Muscle of leg (tissue), 11 donors: ENCODE data around the gene UCP3. TPM values are rescaled to one million over a fixed set of nuclear protein-coding genes. Genes with fewer than 3 reads are reported as not detected.

Experiments used
- DNase-seq: peaks from one replicate; pipeline ENCODE4 v3.0.0; 2013
- H3K27ac ChIP-seq: one replicate; pipeline ENCODE4 v1.5.1; 2013; ENCODE audit warnings: mild to moderate bottlenecking, low read length, control low read depth
- H3K27me3 ChIP-seq: one replicate; pipeline ENCODE4 v1.6.1; 2013; ENCODE audit warnings: low read length; ENCODE audit not compliant: control insufficient read depth, insufficient read depth
- H3K36me3 ChIP-seq: one replicate; pipeline ENCODE4 v1.6.1; 2013; ENCODE audit warnings: low read length; ENCODE audit not compliant: control insufficient read depth, insufficient read depth
- H3K4me1 ChIP-seq: one replicate; pipeline ENCODE4 v1.6.1; 2013; ENCODE audit warnings: low read length; ENCODE audit not compliant: control insufficient read depth, insufficient read depth
- H3K4me3 ChIP-seq: one replicate; pipeline ENCODE4 v1.5.1; 2013; ENCODE audit warnings: low read length, control low read depth
- H3K9me3 ChIP-seq: replicated peaks from 2 replicates; pipeline ENCODE4 v1.6.1; 2013; ENCODE audit warnings: low read depth, low read length; ENCODE audit not compliant: control insufficient read depth
- WGBS: methylation state at CpG from one replicate; pipeline ENCODE4 v1.1.5; 2013; ENCODE audit warnings: missing lambda C conversion rate; ENCODE audit not compliant: insufficient coverage; 5-methylcytosine and 5-hydroxymethylcytosine counted together
- polyA plus RNA-seq, 8 donors: library from polyadenylated mRNA; unstranded; fragments of 120-200 nt; gene quantifications; one replicate each; pipeline versions ENCODE4 v1.2.1 to v1.2.3, GENCODE V29; 2013; ENCODE audit warnings: inconsistent platforms in 1 of 8, low replicate concordance in 1 of 8; ENCODE audit not compliant: insufficient read length in 8 of 8, insufficient read depth in 1 of 8
- total RNA-seq: library from RNA; stranded (reverse); fragments of 120-200 nt; gene quantifications from one replicate; pipeline ENCODE4 v1.2.4, GENCODE V29; 2013

UCP3 gene
- total and polyA plus RNA-seq, 9 donors = 1.2 to 7.7 (median 3.3) TPM

DNA sequence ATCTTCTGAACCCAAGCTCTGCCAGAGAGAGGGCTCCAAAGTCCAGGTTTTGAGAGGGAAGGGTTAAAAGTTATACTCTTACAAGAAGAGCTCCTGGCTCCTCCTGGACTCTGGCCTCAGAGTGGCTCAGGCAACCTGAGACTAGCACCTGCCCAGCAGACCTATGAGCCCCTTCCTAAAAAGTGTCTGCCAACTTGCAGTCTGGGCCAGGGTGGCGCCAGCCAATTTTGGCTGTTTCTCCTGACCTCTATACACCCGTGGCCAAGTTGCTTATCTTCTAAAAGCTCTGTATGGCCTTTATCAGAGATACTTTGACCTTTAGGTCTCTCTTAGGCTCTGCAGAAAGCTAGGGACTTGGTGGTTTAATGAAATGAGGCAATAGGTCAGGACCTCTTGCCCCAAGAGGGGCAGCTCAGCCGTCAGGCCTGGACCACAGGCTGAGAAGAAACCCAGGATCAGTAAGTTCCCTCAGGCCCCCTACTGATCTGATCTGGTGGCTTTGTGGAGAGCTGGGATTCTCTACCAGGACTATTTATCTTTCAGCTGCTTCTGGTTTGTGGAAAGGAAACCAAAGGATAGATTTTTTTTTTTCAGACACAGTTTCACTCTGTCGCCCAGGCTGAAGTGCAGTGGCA, 10.3 kb upstream of the UCP3 start:
- Histone ChIP-seq H3K27ac (peak overlapping the region; percentile 50), H3K4me3 (no peak overlapping the region), H3K9me3 (no peaks in the 10 kb centered on the region), H3K36me3 (peaks cover 42% of the 10 kb centered on the region), H3K4me1 (peaks cover 21% of the 10 kb centered on the region), H3K27me3 (no peaks in the 10 kb centered on the region)
- DNase-seq = no peak
- WGBS = 64% methylated on average over 2 of the region's 4 CpGs

DNA sequence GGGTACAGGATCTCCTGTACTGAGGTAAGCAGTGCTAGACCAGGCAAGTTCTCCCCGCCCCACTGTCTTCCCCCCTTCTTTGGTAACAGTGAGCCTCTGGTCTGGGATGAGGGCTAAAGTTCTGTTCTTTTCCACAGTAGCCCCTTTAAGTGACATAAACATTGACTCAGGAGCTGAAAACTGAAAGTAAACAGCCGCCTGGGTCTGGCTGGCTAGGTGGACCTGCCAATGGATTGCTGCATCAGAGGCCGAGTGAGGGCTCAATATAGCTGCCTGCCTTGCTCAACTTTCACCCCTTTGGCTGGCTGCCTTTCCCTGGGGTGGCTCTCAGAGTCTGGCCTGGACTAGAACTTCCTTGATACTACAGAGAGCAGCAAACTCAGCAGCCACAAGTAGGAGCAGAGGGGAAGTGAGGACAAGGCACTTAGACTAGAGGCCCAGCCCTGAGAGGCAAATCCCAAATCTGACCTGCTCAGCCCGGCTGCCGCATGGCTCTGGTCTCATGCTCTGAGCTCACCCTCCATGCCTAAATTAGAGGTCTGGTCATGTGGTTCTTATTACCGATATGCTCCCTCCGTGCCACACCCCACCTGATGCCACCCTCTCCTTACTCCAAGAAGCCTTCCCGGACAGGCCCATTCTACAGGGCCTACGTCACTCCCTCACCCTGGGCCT, 9.6 kb upstream of the UCP3 start:
- Histone ChIP-seq H3K27ac (peak overlapping the region; percentile 50), H3K36me3 (peaks cover 50% of the 10 kb centered on the region), H3K9me3 (no peaks in the 10 kb centered on the region), H3K4me1 (peaks cover 21% of the 10 kb centered on the region), H3K27me3 (no peaks in the 10 kb centered on the region), H3K4me3 (no peak overlapping the region)
- 72% methylated on average over 8 of the region's 9 CpGs for WGBS
- peak; percentile 85 for DNase-seq

DNA sequence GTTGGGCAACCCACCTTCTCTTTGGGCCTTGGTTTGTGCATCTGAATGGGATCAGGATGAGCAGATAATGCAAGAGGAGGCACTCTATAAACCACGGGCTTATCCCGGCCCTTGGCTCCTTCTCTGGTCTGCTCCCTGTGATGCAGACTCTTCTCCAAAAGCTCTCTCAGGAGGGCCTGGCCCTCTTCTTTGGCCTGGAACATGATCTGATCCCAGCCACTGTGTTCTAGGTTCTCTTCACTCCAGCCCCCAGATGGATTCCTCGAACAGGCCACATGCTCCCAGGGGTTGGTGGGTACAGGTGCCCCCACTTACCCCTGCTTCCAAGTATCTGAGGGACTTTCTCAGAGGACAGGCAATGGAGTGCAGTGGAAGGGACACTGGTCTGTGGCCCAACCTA, 8.7 kb upstream of the UCP3 start:
- Histone ChIP-seq H3K9me3 (no peaks in the 10 kb centered on the region), H3K4me3 (no peak overlapping the region), H3K4me1 (peaks cover 21% of the 10 kb centered on the region), H3K36me3 (peaks cover 52% of the 10 kb centered on the region), H3K27me3 (no peaks in the 10 kb centered on the region), H3K27ac (no peak overlapping the region)
- WGBS = 86% methylated on average over 2 of the region's 3 CpGs
- DNase-seq = no peak

DNA sequence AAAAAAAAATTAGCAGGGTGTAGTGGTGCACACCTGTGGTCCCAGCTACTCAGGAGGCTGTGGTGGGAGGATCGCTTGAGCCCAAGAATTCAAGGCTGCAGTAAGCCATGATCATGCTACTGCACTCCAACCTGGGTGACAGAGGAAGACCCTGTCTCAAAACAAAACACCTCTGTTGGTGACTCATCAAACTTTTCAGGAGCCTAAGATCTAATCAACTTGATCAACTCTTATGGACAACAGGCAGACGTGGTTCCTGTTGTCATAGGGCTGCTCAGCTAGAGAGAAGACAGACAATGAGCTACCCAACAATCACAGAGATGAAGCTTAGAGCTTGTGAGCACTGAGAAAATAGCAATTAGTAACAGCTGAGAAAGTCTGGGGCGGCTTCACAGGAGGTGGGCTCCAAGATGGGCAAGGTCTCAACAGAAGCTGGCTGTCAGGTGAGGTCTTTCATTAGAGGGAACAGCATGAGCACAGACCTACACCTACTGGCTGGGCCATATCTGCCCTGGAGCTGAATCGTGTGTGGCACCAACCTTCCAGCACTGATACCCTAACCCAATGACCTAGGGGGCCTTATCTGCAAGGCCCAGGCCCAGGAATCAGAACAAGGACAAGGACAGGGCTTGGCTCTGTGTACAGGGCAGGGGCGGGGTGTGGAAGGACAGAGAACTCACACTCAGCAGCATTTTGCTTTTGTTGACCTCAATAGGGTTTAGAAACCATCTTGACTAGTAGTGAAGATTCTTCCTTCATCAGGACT, 7.2 kb upstream of the UCP3 start:
- no peaks in the 10 kb centered on the region for H3K9me3 ChIP-seq
- 97% methylated on average over 4 of the region's 5 CpGs for WGBS
- H3K27ac ChIP-seq = no peak overlapping the region
- peaks cover 21% of the 10 kb centered on the region for H3K4me1 ChIP-seq
- no peak for DNase-seq
- H3K27me3 ChIP-seq = no peaks in the 10 kb centered on the region
- no peak overlapping the region for H3K4me3 ChIP-seq
- peaks cover 57% of the 10 kb centered on the region for H3K36me3 ChIP-seq

DNA sequence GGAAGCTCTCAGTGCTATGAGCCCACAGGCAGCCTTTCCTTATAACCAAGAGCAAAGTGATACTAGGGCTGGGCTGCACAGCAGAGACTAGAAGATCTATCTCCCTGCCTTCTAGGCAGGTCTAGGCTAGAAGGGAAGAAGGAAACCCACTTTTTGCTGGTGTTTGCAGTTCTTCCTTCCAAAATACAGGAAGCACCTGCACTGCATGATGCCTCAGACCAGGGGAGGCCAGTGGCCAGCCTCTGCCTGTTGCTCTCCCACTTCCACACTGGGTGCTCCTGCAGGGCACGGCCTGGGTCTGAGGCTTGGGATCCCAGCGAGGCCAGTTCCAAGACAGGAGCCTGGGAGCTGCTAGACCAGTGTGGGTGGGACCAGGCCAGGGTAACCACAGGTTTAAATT, 6.0 kb upstream of the UCP3 start:
- H3K4me3 ChIP-seq = no peak overlapping the region
- peak; percentile 48 for DNase-seq
- no CpG with 5 or more reads among the region's 2 CpGs for WGBS
- H3K27me3 ChIP-seq = no peaks in the 10 kb centered on the region
- no peak overlapping the region for H3K27ac ChIP-seq
- H3K9me3 ChIP-seq = no peaks in the 10 kb centered on the region
- peaks cover 19% of the 10 kb centered on the region for H3K4me1 ChIP-seq
- H3K36me3 ChIP-seq = peaks cover 55% of the 10 kb centered on the region

DNA sequence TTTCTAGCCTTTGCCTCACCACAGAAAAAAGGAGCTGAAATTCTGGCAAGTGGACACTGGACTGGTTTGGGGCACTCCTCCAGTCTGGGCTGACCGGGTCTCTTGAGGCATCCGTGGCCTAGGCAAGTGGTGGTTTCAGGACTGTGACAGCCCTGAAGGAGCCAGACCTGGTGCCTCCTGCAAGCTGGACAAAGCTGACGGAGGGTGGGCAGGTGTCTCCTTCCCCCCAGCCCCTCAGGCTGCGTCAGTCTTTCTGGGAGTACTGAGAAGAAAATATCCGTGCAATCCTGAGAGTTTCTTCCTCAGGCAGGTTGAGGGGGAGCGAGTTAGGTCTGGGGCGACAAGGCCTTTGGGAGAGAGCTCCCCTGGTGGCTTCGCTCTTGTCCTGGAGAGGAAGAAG, 4.3 kb upstream of the UCP3 start:
- Histone ChIP-seq H3K4me1 (peaks cover 17% of the 10 kb centered on the region), H3K27ac (no peak overlapping the region), H3K4me3 (no peak overlapping the region), H3K36me3 (peaks cover 55% of the 10 kb centered on the region), H3K9me3 (no peaks in the 10 kb centered on the region), H3K27me3 (no peaks in the 10 kb centered on the region)
- DNase-seq = no peak
- WGBS = 86% methylated on average over 5 of the region's 8 CpGs

DNA sequence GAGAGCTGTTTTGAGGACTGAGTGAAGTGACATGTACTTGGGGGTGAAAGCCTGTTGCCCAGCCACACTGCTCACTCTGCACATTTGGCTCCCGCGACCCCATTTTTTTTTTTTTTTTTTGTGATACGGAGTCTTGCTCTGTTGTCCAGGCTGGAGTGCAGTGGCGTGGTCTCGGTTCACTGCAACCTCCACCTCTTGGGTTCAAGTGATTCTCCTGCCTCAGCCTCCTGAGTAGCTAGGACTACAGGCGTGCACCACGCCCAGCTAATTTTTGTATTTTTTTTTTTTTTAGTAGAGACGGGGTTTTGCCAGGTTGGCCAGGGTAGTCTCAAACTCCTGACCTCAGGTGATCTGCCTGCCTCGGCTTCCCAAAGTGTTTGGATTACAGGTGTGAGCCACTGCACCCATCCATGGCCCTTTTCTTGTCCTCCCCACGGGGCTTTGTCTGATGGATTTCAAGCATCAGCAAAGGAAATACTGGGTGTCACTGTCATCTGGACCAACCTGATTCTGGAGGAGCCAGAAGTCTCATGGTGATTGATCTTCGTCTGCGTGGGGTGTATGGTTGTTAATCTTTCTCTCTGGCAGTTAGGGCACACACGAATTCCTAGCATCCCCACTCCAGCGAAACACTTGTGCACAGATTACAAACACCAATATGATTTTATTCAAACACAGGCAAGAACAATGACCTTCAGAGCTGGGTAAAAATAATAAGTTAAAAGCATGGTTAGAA, 3.4 kb upstream of the UCP3 start:
- Histone ChIP-seq H3K9me3 (no peaks in the 10 kb centered on the region), H3K4me3 (no peak overlapping the region), H3K36me3 (peaks cover 49% of the 10 kb centered on the region), H3K27me3 (no peaks in the 10 kb centered on the region), H3K27ac (no peak overlapping the region), H3K4me1 (peaks cover 12% of the 10 kb centered on the region)
- DNase-seq = no peak
- 97% methylated on average over 3 of the region's 14 CpGs for WGBS

DNA sequence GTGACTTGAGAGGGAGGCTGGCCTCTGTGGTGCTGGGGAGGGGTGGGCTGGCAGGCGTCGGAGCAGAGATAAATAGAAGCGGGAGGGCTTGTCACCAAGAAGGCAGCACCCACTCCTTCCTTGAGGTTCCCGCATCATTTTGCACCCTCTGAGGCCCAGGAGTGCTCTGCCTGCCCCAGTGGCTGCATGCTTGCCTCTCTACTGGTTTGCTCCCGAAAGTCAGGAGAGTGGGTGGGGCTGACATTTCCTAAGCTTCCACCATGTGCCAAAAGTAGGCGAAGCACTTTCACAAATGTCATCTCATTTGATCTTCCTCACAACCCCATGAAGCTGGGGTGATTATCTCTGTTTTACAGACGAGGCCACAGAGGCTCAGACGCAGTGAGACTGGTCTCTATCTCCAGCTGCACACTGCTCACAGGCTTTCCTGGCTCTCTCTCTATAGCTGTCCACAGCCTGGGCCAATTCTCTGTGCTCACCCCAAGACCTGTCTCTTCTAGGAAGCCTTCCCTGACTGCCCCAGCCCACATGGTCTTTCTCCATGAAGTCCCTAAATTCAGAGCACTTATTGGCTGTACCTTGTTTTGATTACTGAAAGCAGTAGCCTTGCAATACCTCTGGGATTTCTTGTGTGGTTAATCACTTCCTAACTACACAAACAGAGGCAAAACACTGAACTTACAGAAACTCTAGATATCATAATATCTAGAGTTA, 2.6 kb upstream of the UCP3 start:
- 59% methylated on average over 6 of the region's 8 CpGs for WGBS
- peak; percentile 17 for DNase-seq
- peaks cover 12% of the 10 kb centered on the region for H3K4me1 ChIP-seq
- H3K4me3 ChIP-seq = no peak overlapping the region
- no peaks in the 10 kb centered on the region for H3K27me3 ChIP-seq
- no peak overlapping the region for H3K27ac ChIP-seq
- no peaks in the 10 kb centered on the region for H3K9me3 ChIP-seq
- H3K36me3 ChIP-seq = peaks cover 45% of the 10 kb centered on the region

DNA sequence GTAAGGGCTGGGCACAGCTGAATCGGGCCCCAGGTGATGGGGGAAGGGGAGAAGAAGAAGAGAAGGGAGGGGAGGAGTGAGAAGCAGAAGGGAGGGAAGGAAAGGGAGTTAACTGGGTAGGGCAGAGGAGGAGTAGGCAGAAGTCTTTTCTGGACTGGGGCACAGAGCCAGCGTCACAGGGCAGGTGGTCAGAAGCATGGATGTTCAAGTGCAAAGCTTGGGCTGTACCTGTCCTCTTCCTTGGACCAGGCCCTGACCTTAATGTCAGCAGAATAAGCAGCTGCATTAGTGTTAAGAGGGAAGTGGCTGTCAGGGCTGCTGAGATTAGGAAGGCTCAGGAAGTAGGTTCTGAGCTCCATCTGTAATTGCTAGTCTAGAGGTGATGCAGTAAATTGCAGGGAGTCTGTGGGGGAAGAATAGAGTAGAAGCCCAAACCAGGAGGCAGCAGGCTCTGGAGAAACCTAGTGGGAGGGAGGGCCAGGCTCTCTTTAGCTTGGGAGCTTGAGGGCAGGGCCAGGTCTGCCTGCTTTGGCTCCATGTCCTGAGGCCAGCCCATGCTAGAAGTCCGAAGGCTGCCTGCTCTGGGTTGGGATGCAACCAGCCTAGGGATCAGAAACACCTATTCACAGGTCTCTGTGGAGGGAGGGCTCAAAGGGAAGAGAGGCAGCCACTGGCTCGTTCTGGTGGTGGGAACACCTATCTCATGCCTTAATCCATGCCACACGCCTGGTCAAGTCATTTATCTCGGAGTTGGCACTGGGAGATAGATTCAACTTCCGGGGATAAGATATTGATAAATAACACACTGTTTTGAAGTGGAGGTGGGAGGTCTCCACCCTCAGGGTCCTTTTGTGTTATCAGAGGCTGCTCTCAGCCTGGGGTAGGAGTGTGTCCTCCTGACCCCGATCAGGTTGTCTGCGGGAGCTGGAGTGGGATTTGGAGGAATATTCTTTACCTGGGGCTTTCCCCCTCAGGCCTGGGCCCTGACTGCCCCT, 1.7 kb upstream of the UCP3 start:
- DNase-seq = no peak
- 69% methylated on average over 3 of the region's 9 CpGs for WGBS
- H3K4me1 ChIP-seq = peaks cover 12% of the 10 kb centered on the region
- H3K36me3 ChIP-seq = peaks cover 41% of the 10 kb centered on the region
- H3K9me3 ChIP-seq = no peaks in the 10 kb centered on the region
- no peak overlapping the region for H3K4me3 ChIP-seq
- no peaks in the 10 kb centered on the region for H3K27me3 ChIP-seq
- no peak overlapping the region for H3K27ac ChIP-seq
